SK-N-SH treated with all-trans-retinoic acid at 6 μM for 48 hours (cell line): Measurements from ENCODE around the gene CPT1A.

Source experiments
- ATAC-seq: fragments of 200-7000 bp; cut with Tn5 transposase; 3 replicates; pipeline ENCODE4 v1.9.1; 2020; ENCODE audit warnings: mild to moderate bottlenecking, moderate library complexity
- ARNTL ChIP-seq: fragments of 450-650 bp; formaldehyde crosslinking; IDR thresholded peaks from 2 replicates; pipeline ENCODE4 v1.5.0; 2020; ENCODE audit warnings: low read depth, mild to moderate bottlenecking, moderate library complexity, borderline replicate concordance
- ESRRG ChIP-seq: fragments of 250-450 bp; sonication (Bioruptor Pico); IDR thresholded peaks from 2 replicates; pipeline ENCODE4 v1.6.1; 2021; ENCODE audit warnings: mild to moderate bottlenecking
- GLIS3 ChIP-seq: fragments of 250-450 bp; sonication (Bioruptor Pico); IDR thresholded peaks from 2 replicates; pipeline ENCODE4 v1.5.0; 2020; ENCODE audit warnings: mild to moderate bottlenecking, moderate library complexity
- ISL1 ChIP-seq: fragments of 250-450 bp; sonication (Bioruptor Pico); IDR thresholded peaks from 2 replicates; pipeline ENCODE4 v2.1.2; 2022; ENCODE audit warnings: mild to moderate bottlenecking, moderate library complexity
- OSR1 ChIP-seq: fragments of 250-450 bp; sonication (Bioruptor Pico); IDR thresholded peaks from 2 replicates; pipeline ENCODE4 v1.8.0; 2022; ENCODE audit warnings: moderate library complexity, mild to moderate bottlenecking, inconsistent platforms
- PATZ1 ChIP-seq: fragments of 250-450 bp; sonication (Bioruptor Pico); IDR thresholded peaks from 2 replicates; pipeline ENCODE4 v1.8.0; 2020; ENCODE audit warnings: mild to moderate bottlenecking, moderate library complexity, borderline replicate concordance
- PPARA ChIP-seq: fragments of 250-450 bp; sonication (Bioruptor Pico); IDR thresholded peaks from 2 replicates; pipeline ENCODE4 v1.5.0; 2020; ENCODE audit warnings: mild to moderate bottlenecking, borderline replicate concordance
- RARB ChIP-seq: fragments of 250-450 bp; sonication (Bioruptor Pico); IDR thresholded peaks from 2 replicates; pipeline ENCODE4 v1.8.0; 2021; ENCODE audit warnings: mild to moderate bottlenecking, moderate library complexity
- SNAI2 ChIP-seq: fragments of 250-450 bp; sonication (Bioruptor Pico); IDR thresholded peaks from 2 replicates; pipeline ENCODE4 v1.5.0; 2020; ENCODE audit warnings: mild to moderate bottlenecking, moderate library complexity
- TOX ChIP-seq: fragments of 250-450 bp; sonication (Bioruptor Pico); IDR thresholded peaks from 2 replicates; pipeline ENCODE4 v1.8.0; 2021; ENCODE audit warnings: mild to moderate bottlenecking, moderate library complexity, borderline replicate concordance
- ZC3H10 ChIP-seq: fragments of 250-450 bp; sonication (Bioruptor Pico); IDR thresholded peaks from 2 replicates; pipeline ENCODE4 v1.5.1; 2021; ENCODE audit warnings: mild to moderate bottlenecking, moderate library complexity
- ZFP30 ChIP-seq: fragments of 450-650 bp; formaldehyde crosslinking; IDR thresholded peaks from 2 replicates; pipeline ENCODE4 v1.5.0; 2022; ENCODE audit warnings: mild to moderate bottlenecking, moderate library complexity
- ZNF565 ChIP-seq: fragments of 450-650 bp; formaldehyde crosslinking; conservative IDR thresholded peaks from 2 replicates; pipeline ENCODE4 v1.5.0; 2020; ENCODE audit warnings: low read depth, mild to moderate bottlenecking, moderate library complexity
- ZNF70 ChIP-seq: fragments of 450-650 bp; formaldehyde crosslinking; IDR thresholded peaks from 2 replicates; pipeline ENCODE4 v1.5.0; 2020; ENCODE audit warnings: mild to moderate bottlenecking, moderate library complexity
- ZNF8 ChIP-seq: fragments of 450-650 bp; formaldehyde crosslinking; IDR thresholded peaks from 2 replicates; pipeline ENCODE4 v1.5.0; 2020; ENCODE audit warnings: mild to moderate bottlenecking, moderate library complexity
- TF ChIP-seq, protein P1 (sequence below): fragments of 250-450 bp; sonication (Bioruptor Pico); IDR thresholded peaks from 2 replicates; pipeline ENCODE4 v1.8.0; 2021; ENCODE audit warnings: low read depth, mild to moderate bottlenecking, moderate library complexity, borderline replicate concordance
- TF ChIP-seq, protein P2 (sequence below): fragments of 250-450 bp; sonication (Bioruptor Pico); IDR thresholded peaks from 2 replicates; pipeline ENCODE4 v1.5.1; 2021; ENCODE audit warnings: mild to moderate bottlenecking, moderate library complexity
- TF ChIP-seq, protein P3 (sequence below): fragments of 250-450 bp; sonication (Bioruptor Pico); IDR thresholded peaks from 2 replicates; pipeline ENCODE4 v1.5.0; 2020; ENCODE audit warnings: mild to moderate bottlenecking, moderate library complexity
- TF ChIP-seq, protein P4 (sequence below): fragments of 250-450 bp; sonication (Bioruptor Pico); IDR thresholded peaks from 2 replicates; pipeline ENCODE4 v1.5.1; 2020; ENCODE audit warnings: low read depth, mild to moderate bottlenecking, moderate library complexity

The CPT1A gene

DNA sequence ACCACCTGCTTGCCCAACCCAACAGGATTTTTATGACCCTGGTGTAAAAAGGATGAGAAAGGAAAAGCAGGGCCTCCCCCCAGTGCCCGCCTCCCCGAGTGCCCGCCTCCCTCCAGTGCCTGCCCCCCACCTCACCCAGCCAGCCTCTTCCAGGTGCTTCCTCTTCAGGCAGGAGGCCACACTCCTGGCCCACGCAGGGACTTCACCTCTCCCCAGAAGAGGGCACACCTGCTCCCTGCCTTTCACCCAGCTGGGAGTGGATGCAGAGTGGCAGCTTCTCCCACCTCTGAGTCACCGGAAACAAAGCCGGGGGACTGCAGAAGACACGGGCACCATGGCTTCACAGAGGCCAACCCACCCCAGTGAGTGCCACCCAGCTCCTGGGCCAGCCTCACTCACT, 16.1 kb downstream of the CPT1A start (continued):
- TF ChIP-seq, protein P1, sequence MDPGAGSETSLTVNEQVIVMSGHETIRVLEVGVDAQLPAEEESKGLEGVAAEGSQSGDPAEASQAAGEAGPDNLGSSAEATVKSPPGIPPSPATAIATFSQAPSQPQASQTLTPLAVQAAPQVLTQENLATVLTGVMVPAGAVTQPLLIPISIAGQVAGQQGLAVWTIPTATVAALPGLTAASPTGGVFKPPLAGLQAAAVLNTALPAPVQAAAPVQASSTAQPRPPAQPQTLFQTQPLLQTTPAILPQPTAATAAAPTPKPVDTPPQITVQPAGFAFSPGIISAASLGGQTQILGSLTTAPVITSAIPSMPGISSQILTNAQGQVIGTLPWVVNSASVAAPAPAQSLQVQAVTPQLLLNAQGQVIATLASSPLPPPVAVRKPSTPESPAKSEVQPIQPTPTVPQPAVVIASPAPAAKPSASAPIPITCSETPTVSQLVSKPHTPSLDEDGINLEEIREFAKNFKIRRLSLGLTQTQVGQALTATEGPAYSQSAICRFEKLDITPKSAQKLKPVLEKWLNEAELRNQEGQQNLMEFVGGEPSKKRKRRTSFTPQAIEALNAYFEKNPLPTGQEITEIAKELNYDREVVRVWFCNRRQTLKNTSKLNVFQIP (CRISPR knock-in tag): no peak
- no peak for TF ChIP-seq ISL1 (CRISPR knock-in tag)
- TF ChIP-seq, all 23 proteins: peak for 0

DNA sequence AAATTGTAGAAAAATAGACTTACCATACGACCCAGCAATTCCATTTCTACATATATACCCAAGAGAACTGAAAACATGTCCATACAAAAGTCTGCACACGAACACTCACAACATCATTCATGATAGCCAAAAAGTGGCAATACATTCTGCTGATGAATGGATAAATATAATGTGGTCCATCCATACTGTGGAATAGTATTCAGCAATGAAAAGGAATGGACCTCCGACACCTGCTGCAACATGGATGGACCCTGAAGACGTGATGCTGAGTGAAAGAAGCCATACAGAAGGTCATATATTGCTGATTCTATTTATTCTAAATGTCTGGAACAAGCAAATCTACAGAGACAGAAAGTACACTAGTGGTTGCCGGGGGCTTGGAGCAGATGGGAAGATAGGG, 19.2 kb downstream of the CPT1A start:
- ATAC-seq: no peak
- TF ChIP-seq, protein P2, sequence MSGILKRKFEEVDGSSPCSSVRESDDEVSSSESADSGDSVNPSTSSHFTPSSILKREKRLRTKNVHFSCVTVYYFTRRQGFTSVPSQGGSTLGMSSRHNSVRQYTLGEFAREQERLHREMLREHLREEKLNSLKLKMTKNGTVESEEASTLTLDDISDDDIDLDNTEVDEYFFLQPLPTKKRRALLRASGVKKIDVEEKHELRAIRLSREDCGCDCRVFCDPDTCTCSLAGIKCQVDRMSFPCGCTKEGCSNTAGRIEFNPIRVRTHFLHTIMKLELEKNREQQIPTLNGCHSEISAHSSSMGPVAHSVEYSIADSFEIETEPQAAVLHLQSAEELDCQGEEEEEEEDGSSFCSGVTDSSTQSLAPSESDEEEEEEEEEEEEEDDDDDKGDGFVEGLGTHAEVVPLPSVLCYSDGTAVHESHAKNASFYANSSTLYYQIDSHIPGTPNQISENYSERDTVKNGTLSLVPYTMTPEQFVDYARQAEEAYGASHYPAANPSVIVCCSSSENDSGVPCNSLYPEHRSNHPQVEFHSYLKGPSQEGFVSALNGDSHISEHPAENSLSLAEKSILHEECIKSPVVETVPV (CRISPR knock-in tag): no peak
- no peak for TF ChIP-seq SNAI2 (CRISPR knock-in tag)

DNA sequence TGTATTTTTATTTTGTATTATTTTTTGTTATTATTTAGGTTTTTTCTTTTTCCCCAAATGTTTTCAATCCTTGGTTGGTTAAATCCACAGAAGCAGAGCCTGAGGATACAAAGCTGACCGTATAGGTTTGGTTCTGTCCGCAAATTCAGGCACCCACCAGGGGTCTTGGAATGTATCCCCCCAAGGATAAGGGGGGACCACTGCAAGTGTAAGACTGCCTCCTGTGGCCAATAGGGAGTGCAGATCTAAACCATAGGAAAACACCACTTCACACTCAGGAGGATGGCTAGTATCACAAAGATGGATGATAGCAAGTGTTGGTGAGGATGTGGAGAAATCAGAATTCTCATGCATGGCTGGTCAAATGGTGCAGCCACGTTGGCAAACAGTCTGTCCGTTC, 20.0 kb downstream of the CPT1A start:
- ATAC-seq: no peak
- no peak for TF ChIP-seq TOX (CRISPR knock-in tag)
- no peak for TF ChIP-seq ISL1 (CRISPR knock-in tag)
- no peak for TF ChIP-seq ZNF8 (CRISPR knock-in tag)
- TF ChIP-seq ZC3H10 (CRISPR knock-in tag): no peak
- TF ChIP-seq ZNF70 (CRISPR knock-in tag): no peak
- TF ChIP-seq, protein P3, sequence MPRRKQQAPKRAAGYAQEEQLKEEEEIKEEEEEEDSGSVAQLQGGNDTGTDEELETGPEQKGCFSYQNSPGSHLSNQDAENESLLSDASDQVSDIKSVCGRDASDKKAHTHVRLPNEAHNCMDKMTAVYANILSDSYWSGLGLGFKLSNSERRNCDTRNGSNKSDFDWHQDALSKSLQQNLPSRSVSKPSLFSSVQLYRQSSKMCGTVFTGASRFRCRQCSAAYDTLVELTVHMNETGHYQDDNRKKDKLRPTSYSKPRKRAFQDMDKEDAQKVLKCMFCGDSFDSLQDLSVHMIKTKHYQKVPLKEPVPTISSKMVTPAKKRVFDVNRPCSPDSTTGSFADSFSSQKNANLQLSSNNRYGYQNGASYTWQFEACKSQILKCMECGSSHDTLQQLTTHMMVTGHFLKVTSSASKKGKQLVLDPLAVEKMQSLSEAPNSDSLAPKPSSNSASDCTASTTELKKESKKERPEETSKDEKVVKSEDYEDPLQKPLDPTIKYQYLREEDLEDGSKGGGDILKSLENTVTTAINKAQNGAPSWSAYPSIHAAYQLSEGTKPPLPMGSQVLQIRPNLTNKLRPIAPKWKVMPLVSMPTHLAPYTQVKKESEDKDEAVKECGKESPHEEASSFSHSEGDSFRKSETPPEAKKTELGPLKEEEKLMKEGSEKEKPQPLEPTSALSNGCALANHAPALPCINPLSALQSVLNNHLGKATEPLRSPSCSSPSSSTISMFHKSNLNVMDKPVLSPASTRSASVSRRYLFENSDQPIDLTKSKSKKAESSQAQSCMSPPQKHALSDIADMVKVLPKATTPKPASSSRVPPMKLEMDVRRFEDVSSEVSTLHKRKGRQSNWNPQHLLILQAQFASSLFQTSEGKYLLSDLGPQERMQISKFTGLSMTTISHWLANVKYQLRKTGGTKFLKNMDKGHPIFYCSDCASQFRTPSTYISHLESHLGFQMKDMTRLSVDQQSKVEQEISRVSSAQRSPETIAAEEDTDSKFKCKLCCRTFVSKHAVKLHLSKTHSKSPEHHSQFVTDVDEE (CRISPR knock-in tag): no peak
- no peak for TF ChIP-seq SNAI2 (CRISPR knock-in tag)
- TF ChIP-seq, protein P2 (CRISPR knock-in tag): no peak
- no peak for TF ChIP-seq ZNF565 (CRISPR knock-in tag)
- no peak for TF ChIP-seq PATZ1
- TF ChIP-seq GLIS3: no peak
- TF ChIP-seq RARB: no peak

- no peak for ATAC-seq
- no peak for TF ChIP-seq ZFP30 (CRISPR knock-in tag)
- TF ChIP-seq, protein P4, sequence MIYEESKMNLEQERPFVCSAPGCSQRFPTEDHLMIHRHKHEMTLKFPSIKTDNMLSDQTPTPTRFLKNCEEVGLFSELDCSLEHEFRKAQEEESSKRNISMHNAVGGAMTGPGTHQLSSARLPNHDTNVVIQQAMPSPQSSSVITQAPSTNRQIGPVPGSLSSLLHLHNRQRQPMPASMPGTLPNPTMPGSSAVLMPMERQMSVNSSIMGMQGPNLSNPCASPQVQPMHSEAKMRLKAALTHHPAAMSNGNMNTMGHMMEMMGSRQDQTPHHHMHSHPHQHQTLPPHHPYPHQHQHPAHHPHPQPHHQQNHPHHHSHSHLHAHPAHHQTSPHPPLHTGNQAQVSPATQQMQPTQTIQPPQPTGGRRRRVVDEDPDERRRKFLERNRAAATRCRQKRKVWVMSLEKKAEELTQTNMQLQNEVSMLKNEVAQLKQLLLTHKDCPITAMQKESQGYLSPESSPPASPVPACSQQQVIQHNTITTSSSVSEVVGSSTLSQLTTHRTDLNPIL (CRISPR knock-in tag): no peak
- TF ChIP-seq ESRRG (CRISPR knock-in tag): no peak
- TF ChIP-seq ARNTL: no peak
- no peak for TF ChIP-seq SNAI2 (CRISPR knock-in tag)
- no peak for TF ChIP-seq ZNF70 (CRISPR knock-in tag)
- no peak for TF ChIP-seq OSR1
- TF ChIP-seq ZNF565 (CRISPR knock-in tag): no peak
- TF ChIP-seq ZNF8 (CRISPR knock-in tag): no peak
- TF ChIP-seq PATZ1: no peak
- TF ChIP-seq PPARA (CRISPR knock-in tag): no peak
- TF ChIP-seq ZC3H10 (CRISPR knock-in tag): no peak
- TF ChIP-seq, protein P1 (CRISPR knock-in tag): no peak
- TF ChIP-seq ISL1 (CRISPR knock-in tag): no peak
Observed at GRCh38 chr11:68819362-68819761, 22.4 kb downstream of the CPT1A start.
